Superior temporal gyrus (tissue), 1 donor: Measurements from ENCODE around the gene TMEM132D.

Experiments used
- DNase-seq: peaks from one replicate; pipeline ENCODE4 v3.0.0-alpha.2; 2016; ENCODE audit errors: extremely low spot score

The TMEM132D gene

DNA sequence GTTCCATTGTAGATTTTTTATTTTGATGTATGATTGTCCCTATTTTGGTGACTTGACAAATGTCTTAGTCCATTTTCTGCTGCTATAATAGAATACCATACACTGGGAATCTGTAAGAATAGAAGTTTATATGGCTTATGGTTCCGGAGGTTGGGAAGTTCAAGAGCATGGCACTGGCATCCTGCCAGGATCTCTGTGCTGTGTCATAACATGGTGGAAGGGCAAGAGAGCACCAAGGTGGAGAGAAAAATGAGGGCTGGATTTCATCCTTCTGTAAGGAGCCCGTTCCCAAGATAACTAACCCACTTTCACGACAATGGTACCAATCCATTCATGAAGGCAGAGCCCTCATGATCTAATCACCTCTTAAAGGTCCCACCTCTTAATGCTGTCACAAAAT lies 176.7 kb downstream of the TMEM132D start:
- no peak for DNase-seq

DNA sequence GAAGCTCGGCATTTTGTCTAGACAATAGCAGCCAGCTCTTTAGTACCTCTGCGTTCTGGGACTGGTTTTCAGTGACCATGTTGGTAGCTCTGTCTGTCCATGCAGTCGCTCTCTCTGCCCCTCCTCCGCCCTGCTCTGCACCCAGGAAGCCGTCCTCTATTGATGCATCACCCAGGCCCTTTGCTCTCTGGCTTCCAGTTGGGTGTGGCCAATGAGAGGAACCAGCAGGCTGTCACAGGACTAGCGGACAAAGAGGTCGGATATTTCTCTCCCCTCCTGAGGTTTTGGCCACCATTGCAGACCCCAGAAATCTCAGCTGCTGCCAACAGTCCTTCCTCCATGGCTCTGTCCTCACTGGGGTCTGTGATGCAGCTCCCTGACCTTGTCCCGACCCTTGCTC lies 180.6 kb downstream of the TMEM132D start:
- no peak for DNase-seq

DNA sequence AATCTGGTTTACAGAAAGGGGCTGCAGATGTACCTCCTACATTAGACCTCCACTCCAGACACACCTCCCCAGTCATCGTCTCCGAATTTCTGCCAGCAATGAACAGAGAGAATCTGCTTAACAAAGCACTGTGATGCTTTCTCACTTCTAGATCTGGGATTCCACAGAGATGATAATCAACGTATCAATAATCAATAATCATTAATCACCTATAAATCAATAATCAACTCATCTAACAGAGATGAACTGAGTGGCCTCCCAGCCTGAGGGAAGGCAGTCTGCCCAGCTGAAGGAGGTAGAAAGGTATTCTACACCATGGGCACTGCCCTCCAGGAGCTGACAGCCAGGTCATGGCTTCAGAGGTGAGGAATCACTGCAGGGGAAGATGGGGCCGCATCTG lies 183.2 kb downstream of the TMEM132D start:
- no peak for DNase-seq

DNA sequence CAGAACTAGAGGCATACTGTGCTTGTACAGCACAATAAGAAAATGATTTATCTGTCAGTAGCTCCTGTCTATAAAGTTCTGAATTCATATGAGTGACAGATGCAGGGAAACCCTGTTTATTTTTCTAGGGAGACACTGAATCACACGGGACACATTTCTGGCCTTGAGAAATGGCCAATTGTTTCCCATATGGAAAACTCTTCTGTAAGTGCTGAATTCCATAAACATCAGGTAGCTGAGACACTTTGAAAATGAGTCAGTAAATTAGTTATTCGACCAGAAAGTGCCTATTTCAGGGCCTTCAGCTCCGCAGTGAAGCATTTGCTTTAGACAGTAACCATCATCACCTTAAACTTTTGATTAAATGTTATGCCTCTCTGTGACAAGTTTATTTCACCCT lies 184.4 kb downstream of the TMEM132D start:
- no peak for DNase-seq

DNA sequence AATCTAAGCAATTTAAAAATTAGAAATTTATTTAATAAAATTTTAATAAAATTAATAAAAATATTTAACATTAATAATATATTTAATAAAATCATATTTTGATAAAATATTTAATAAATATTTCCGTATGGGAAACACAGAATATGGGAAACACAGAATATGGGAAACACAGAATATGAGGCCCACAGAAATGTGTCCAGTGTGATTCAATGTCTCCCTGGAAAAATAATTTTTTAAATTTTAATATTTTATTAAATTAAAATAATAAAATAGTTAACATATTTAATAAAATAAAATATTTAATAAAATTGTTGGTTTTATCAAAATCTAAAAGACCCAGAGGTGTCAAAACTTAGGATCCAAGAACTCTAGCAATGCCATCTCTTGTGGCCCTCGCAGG lies 186.4 kb downstream of the TMEM132D start:
- DNase-seq, result no peak

DNA sequence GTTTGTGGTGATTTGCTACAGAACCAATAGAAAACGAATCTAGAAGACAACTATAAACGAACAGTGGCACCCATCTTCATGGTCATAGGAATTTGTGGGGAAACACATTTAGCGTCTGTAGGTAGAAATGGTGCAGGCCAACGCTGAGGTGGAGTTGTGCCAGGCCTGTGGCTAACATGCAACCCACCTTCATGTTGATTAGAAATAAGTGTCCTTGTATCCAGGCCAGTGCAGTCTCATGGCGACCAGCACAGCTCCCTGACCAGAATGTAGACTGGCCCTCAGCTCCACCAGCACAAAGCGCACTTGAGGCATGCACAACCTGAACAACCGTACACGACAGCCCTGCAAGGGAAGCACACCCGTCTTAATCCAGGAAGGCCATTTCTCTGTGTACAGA lies 187.0 kb downstream of the TMEM132D start:
- DNase-seq, result no peak

DNA sequence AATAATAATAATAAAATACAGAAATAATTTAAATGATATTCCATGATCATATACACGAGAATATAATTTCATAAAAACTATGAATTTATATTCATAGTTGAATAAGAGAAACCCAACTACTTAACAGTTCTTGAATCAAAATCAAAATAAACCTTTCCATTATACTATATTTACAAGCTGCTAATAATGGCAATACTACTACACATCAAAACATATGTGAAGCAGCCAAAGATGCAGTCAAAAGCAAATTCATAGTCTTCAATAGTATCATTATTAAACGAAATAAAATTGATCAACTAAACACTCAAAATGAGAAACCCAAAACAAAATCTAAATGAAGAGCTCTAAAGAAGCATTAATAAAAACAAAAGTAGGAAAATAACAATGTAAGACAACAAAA lies 197.1 kb downstream of the TMEM132D start:
- DNase-seq, result no peak

DNA sequence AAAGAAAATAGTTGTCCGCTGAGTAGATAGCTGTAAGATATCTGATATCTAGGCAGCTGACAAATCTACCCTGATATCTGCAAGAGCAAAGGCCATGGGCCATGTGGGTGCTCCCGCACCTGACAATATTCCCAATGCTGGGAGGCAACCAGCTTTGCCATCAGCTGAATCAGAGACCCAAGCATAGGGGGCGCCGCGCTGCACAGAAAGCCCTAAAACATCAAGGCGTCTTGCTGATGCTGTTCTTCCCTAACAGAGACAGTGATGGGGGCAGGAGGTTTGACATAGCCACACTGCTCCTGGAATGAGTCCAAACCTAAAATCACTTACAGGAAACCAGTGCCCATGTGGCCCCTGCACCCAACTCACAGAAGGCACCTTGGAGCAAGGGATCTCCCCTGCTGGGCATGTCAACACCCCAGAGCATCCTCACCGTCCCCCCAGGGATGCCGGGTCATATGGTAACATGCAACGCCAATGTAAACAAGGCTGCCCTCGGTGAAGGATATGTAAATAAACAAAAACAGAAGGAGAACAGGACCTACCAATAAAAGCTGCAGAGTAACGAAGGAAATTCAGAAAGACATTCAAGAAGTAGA lies 199.5 kb downstream of the TMEM132D start:
- DNase-seq, result no peak

DNA sequence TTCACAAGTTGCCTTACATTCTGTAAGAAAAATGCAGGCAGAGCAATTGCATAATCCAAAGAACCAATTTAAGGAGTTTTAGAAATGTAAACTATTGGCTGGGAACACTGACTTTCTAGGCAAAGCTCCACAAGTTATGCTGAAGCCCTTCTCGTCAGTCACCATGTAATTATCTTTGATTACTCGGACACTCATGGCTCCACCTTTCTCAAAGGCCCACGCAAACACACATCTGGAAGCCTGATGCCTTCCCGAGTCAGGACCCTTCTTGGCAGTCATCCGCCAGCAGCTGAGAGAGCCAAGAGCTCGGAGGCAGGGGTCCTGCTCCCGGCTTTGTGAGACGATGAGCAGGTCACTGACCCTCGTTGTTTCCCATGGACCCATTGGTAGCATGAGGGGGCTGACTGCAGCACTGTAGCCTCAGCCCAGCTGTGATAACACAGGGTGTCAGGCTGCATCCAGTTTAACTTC lies 202.2 kb downstream of the TMEM132D start:
- peak; percentile 29 for DNase-seq

DNA sequence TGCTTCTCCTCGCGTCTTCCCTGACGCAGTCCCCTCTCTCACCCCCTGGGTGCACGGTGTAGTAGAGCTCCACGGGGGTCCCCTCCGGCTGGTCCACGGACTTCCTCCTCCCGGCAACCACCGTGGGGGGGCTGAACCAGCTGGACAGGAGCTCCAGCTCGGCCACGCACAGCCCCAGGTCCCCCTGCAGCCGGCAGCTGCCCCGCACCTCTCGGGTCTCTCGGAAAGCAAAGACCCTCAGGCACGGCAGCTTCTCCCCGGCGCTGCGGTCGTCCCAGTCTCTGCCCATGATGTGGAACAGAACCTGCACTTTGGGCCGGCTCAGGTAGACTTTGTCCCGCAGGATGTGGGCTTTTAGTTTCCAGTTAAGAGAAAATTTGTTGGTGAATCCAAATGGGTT lies 203.8 kb downstream of the TMEM132D start:
- no peak for DNase-seq

DNA sequence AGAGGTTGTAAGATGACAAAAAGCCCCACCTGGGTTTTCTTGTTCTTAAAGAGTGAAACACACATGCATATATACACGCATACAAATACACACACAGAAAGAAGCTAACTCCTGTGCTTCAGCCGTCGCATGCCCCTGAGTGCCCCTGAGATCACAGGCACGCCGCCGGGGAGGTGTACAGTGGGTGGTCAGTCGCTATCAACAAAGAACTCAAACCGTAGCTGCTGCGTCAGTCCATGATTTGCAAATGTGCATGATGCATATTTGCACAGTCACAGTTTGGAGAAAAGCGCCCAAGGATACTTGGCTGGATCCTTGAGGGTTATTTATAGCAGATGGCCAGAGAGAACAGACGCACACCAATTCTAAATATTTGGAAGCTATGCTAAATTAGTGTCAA lies 206.9 kb downstream of the TMEM132D start:
- DNase-seq, result peak; percentile 40

DNA sequence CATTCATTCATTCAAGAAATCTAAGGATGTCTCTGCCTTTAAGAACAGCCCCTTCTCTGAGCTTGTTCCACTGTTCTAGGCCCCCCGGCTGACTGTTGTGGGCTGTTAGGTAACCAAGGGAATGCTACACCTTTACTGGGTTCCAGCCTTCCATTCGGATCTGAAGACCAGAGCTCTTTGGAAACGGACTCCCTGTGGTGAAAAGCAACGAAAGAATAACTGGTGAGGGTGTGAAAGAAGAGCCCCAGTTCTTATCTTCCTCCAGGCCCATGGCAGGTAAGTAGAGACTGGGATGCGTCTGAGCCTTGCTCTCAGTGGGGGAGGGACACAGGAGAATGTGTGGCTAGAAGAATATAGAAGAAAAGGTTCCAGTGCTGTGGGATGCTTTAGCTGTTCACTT lies 207.4 kb downstream of the TMEM132D start:
- no peak for DNase-seq

DNA sequence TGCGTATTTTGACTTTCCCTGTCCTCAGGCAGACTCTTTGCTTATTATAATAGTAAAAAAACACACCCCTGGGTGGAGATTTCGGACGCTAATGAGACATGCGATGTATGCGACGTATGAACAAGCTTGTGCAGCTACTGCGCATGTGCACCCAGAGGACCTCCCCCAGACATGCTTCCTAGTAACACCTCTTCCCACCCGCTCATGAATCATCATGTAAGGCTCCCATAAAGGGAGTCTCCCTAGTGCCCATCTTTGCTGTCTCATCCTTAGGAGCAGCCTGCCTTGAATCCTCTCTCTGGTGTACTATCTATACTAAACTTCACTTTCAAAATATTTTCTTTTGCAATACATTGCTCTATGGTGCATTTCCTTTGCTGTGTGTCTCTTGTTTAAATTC lies 210.1 kb downstream of the TMEM132D start:
- peak; percentile 30 for DNase-seq

DNA sequence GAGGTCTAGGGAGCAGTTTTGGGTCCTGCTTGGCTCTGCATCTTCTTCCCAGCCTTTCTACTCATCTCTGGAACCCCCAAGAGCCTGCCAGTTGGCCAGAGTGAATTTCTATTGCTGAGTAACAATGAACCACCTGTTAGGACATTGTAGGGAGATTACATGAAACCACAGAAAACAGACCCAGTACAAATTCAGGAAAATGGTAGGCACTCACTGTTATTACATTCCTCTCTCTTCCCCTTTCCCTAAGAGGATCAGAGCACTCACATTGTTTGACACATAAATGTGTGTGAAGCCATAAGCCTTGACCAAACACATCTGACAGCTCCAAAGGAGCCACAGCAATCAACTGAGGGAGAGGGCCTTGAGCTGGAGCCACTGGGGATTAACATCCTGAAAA lies 216.1 kb downstream of the TMEM132D start:
- DNase-seq, result no peak

DNA sequence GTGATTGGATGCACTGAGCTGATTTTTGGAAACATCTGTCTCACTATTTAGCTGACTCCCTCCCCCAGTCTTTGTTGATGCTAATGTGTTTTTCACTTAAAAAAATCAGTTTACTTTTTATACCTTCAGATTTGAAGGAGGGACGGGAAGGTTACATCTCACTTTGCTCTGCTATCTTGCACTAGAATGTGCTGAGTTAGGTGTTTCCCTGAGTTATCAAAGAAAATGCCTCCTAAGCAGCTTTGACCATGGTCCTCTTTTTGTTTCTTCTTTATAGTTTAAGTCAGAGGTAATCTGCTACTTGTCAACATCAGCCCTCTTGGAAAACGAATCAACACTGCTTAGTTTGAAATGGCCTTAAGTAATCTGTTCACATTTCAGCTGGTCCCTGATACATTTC lies 222.0 kb downstream of the TMEM132D start:
- DNase-seq, result no peak

DNA sequence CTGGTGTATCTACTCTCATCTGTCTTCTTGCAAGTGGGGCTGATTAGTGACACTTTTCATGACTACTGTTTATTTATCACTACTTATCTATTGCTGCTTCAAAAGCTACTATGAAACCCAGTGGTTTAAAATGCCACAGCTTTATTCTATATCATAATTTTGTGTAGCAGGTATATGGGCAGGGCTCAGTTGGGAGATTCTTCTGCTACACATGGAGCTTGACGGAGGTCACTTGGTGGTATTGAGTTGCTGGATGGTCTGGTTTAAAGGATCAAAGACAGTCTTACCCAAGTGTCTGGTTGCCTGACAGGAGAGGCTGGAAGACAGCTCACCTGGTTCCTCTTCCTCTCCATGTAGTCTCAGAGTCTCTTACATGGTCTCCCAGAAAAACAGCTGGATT lies 222.7 kb downstream of the TMEM132D start:
- no peak for DNase-seq

DNA sequence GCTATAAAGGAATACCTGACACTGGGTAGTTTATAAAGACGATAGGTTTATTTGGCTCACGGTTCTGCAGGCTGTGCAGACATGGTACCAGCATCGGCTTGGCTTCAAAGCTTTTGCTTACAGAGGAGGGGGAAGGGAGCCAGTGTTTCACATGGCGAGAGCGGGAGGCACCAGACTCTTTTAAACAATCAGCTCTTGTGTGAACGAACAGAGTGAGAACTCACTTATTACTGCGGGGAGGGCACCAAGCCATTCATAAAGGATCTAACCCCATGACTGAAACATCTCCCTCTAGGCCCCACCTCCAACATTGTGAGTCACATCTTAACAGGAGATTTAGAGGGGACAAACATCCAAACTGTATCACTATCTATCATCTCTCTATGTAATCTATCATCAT lies 227.4 kb downstream of the TMEM132D start:
- DNase-seq, result peak; percentile 79

DNA sequence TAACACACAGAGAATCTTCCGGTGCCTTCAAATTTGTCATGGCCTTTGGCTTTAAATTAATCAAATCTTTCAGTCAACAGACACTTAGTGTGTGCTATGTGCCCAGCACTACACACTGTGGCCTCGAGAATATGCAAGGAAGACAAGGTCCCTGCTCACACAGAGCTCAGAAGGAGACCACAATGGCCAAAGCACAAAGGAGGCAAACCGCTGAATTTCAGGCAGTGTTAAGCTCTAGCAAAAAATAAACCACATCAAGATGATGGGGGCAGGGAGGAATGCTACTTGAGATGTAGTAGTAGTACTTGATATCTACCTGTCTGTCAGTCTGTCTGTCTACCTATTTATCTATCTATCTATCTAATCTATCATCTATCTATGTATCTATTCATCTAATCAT lies 227.9 kb downstream of the TMEM132D start:
- DNase-seq, result no peak

DNA sequence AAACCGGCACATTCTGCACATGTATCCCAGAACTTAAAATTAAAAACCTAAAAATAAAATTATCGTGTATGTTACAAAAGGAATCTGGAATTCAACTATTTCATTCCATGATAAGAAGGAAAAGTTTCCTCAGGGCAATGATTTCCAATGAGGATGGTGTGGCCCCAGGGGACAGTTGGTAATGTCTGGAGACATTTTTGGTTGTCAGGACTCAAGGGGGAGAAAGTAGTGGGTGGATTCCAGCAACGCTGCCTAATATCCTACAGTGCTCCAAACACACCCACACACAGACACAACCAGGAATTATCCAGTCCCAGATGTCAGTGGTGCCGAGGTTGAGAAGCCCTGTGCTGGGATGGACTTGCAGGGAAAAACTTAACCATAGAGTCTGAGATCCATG lies 228.3 kb downstream of the TMEM132D start:
- no peak for DNase-seq

DNA sequence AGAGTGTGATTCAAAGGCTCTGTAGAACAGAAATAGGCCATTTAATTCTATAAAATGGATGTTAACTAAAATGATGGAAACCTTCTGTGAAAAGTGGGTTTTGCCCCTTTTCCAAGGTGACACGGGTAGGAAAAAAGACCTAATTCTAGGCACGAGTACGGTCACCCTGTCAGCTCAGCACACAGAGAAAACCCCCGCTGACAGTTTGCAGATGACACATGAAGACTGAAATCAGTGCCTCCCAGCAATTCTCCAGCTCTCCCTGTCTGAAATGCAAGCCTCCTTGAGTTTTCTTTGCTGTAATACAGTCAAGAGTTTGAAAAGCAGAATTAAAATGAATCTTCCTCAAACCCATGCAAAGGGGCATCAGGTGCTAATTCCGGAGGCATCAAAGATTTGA lies 230.0 kb downstream of the TMEM132D start:
- no peak for DNase-seq

DNA sequence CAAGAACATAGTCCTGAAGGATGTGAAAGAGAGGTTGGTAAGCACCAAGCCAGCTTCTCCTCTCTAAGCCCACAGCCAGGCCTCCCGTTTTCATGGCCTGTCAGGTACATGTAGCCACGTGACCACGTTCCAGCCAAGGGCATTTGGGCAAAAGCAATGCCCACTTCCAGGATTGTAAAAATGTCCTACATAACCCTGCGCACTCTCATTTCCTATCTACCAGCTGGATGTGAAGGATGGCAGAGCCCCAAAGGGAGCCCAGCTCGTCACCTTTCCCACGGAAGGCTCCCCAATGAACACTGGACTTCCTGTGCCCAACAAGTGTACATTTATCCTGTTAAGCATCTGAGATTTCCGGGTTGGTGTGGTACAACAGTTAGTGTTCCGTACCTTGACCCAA lies 231.7 kb downstream of the TMEM132D start:
- DNase-seq, result no peak

DNA sequence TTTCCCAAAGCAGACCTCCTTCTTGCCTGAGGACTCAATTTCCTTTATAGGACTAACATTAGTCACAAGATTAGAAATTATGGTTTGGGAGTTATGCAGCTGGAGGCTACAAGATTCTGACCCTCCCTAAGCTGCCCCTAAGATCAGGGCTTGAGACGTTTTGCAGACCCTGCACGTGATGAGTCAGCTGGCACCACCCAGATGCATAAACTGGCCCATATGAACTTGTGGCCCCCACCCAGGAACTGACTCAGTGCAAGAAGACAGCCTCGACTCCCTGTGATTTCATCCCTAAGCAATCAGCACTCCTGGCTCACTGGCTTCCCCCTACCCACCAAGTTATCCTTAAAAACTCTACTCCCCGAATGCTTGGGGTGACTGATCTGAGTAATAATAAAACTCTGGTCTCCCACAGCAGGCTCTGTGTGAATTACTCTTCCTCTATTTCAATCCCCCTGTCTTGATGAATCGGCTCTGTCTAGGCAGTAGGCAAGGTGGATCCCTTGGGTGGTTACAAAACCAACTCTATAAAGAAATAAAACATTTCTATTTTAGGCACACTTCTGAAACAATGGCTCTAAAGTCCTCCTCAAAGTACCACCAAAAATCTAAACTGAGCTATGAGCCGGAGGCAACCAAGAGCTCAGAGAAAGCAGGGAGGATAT lies 233.4 kb downstream of the TMEM132D start:
- no peak for DNase-seq

DNA sequence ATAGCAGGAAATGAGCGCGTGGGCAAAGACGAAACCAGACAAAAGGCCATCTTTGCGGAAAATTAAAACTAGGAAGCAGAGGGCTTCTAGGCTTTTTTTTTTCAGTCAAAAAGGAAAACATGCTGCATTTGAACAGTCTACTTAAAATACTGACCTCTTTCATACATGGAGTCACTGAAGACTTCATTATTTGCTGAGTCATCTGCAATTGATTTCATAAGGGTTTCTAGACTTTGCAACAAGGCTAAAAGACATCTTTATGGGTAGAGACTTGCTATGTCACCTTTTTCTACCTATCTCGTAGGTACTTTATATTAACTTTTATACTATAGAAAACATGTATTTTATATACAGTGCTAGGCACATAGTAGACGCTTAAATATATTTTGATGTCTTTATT lies 238.4 kb downstream of the TMEM132D start:
- no peak for DNase-seq

DNA sequence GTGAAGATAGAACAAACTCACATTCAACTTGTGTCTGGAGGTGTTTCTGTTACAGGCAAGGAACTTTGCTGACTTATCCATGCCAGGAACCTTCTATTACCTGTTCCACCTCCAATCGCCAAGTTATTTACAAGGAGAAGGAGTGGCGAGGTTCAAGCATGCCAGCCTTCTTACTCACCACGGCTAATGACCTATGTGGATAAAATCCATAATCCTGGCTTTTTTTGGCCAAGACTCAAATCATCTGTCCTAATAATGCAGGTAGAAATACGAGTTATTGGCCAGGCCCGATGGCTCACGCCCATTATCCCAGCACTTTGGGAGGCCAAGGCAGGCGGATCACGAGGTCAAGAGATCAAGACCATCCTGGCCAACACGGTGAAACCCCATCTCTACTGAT lies 241.6 kb downstream of the TMEM132D start:
- no peak for DNase-seq
